Neural cell (in vitro differentiated cells): ENCODE results near the gene CDC16. TPM values are rescaled to one million over a fixed set of nuclear protein-coding genes. Genes with fewer than 3 reads are reported as not detected.

Experiments used
- H2AFZ ChIP-seq: fragments of 200-600, 300-800 bp; sonication (generic), shearing (Covaris generic); 2 replicates; pipeline ENCODE4 v1.6.0; 2014; ENCODE audit warnings: low read depth, mild to moderate bottlenecking, antibody characterized with exemption, low read length, moderate library complexity
- H3F3A ChIP-seq: fragments of 200-600 bp; shearing (Covaris generic); 2 replicates; pipeline ENCODE4 v1.6.1; 2016; ENCODE audit warnings: mild to moderate bottlenecking, moderate library complexity, mixed read lengths, antibody characterized with exemption, low read length; ENCODE audit not compliant: insufficient read depth, poor library complexity, severe bottlenecking
- H3K27ac ChIP-seq: fragments of 200-600, 300-800 bp; sonication (generic), shearing (Covaris generic); 2 replicates; pipeline ENCODE4 v1.5.1; 2014; ENCODE audit warnings: mild to moderate bottlenecking, low read length, moderate library complexity
- H3K27me3 ChIP-seq: fragments of 300-800, 200-600 bp; sonication (generic), shearing (Covaris generic); 2 replicates; pipeline ENCODE4 v1.6.0; 2014; ENCODE audit warnings: mild to moderate bottlenecking, low read depth, low read length, moderate library complexity; ENCODE audit not compliant: insufficient read depth
- H3K36me3 ChIP-seq: fragments of 300-800, 200-600 bp; sonication (generic), shearing (Covaris generic); 2 replicates; pipeline ENCODE4 v1.5.1; 2014; ENCODE audit warnings: mild to moderate bottlenecking, antibody characterized with exemption, low read length, moderate library complexity; ENCODE audit not compliant: insufficient read depth
- H3K4me2 ChIP-seq: fragments of 300-800, 200-600 bp; sonication (generic), shearing (Covaris generic); 2 replicates; pipeline ENCODE4 v1.6.0; 2014; ENCODE audit warnings: mild to moderate bottlenecking, low read length
- H3K4me3 ChIP-seq: fragments of 300-800, 200-600 bp; sonication (generic), shearing (Covaris generic); 2 replicates; pipeline ENCODE4 v1.5.1; 2014; ENCODE audit warnings: mild to moderate bottlenecking, low read length, moderate library complexity
- H3K79me2 ChIP-seq: fragments of 200-600 bp; shearing (Covaris generic); replicated peaks from 2 replicates; pipeline ENCODE4 v1.6.0; 2014; ENCODE audit warnings: mild to moderate bottlenecking, low read length, moderate library complexity; ENCODE audit not compliant: insufficient read depth
- H3K9ac ChIP-seq: fragments of 300-800, 200-600 bp; sonication (generic), shearing (Covaris generic); 2 replicates; pipeline ENCODE4 v1.6.1; 2016; ENCODE audit warnings: mild to moderate bottlenecking, low read length, mixed read lengths
- H3K9me2 ChIP-seq: fragments of 200-600 bp; shearing (Covaris generic); 2 replicates; pipeline ENCODE4 v1.6.1; 2016; ENCODE audit warnings: mild to moderate bottlenecking, low read length, mixed read lengths; ENCODE audit not compliant: insufficient read depth
- H3K9me3 ChIP-seq: fragments of 200-600, 300-800 bp; sonication (generic), shearing (Covaris generic); 2 replicates; pipeline ENCODE4 v1.6.1; 2016; ENCODE audit warnings: mild to moderate bottlenecking, mixed run types, low read length, moderate library complexity, mixed read lengths
- H4K20me1 ChIP-seq: fragments of 200-600 bp; shearing (Covaris generic); 2 replicates; pipeline ENCODE4 v1.6.1; 2016; ENCODE audit warnings: mild to moderate bottlenecking, mixed run types; ENCODE audit not compliant: insufficient read depth
- CTCF ChIP-seq: fragments of 450-650 bp; IDR thresholded peaks from 2 replicates; pipeline ENCODE4 v1.5.1; 2014; ENCODE audit warnings: antibody characterized with exemption, mild to moderate bottlenecking, moderate library complexity; ENCODE audit not compliant: poor library complexity, severe bottlenecking
- EP300 ChIP-seq: fragments of 450-650 bp; conservative IDR thresholded peaks from 2 replicates; pipeline ENCODE4 v1.6.1; 2014; ENCODE audit warnings: antibody characterized with exemption, mild to moderate bottlenecking, moderate library complexity; ENCODE audit not compliant: poor library complexity, severe bottlenecking
- EZH2 ChIP-seq: fragments of 200-600, 300-800 bp; shearing (Covaris generic), sonication (generic); IDR thresholded peaks from 2 replicates; pipeline ENCODE4 v1.6.1; 2014; ENCODE audit warnings: antibody characterized with exemption, low read length, borderline replicate concordance, mild to moderate bottlenecking; ENCODE audit not compliant: insufficient read depth, poor library complexity, severe bottlenecking
- MXI1 ChIP-seq: fragments of 450-650 bp; conservative IDR thresholded peaks from 2 replicates; pipeline ENCODE4 v1.6.1; 2014; ENCODE audit warnings: antibody characterized with exemption, mild to moderate bottlenecking; ENCODE audit not compliant: poor library complexity, severe bottlenecking
- POLR2AphosphoS5 ChIP-seq: IDR thresholded peaks from 2 replicates; pipeline ENCODE4 v1.6.1; 2012
- RAD21 ChIP-seq: fragments of 450-650 bp; conservative IDR thresholded peaks from 2 replicates; pipeline ENCODE4 v1.6.1; 2014; ENCODE audit warnings: antibody characterized with exemption, mild to moderate bottlenecking, moderate library complexity
- REST ChIP-seq: IDR thresholded peaks from 2 replicates; pipeline ENCODE4 v1.6.1; 2012; ENCODE audit warnings: borderline replicate concordance
- SMC3 ChIP-seq: fragments of 450-650 bp; conservative IDR thresholded peaks from 2 replicates; pipeline ENCODE4 v1.6.1; 2014; ENCODE audit warnings: antibody characterized with exemption, mild to moderate bottlenecking, moderate library complexity; ENCODE audit not compliant: poor library complexity
- TAF1 ChIP-seq: IDR thresholded peaks from 2 replicates; pipeline ENCODE4 v1.6.1; 2012; ENCODE audit warnings: low read depth
- polyA plus RNA-seq: library from polyadenylated mRNA; depleted of rRNA; stranded (reverse); fragments of >200 nt; gene quantifications from 2 replicates; pipeline ENCODE4 v1.2.3, GENCODE V29; 2014

Gene CDC16
- polyA plus RNA-seq, 1 donor from 2014 or later: 78.4 TPM

GRCh38 chr13:114200399-114200911 is 34.2 kb upstream of the CDC16 start:
- H3K27ac ChIP-seq: no peak overlapping the region
- no peaks in the 10 kb centered on the region for H3K27me3 ChIP-seq
- no peaks in the 10 kb centered on the region for H3F3A ChIP-seq
- H3K4me2 ChIP-seq: no peak overlapping the region
- no peaks in the 10 kb centered on the region for H3K36me3 ChIP-seq
- no peaks in the 10 kb centered on the region for H3K9me2 ChIP-seq
- no peaks in the 10 kb centered on the region for H3K79me2 ChIP-seq
- no peak for TF ChIP-seq CTCF
- TF ChIP-seq SMC3: no peak
- H3K4me3 ChIP-seq: no peak overlapping the region
- no peak overlapping the region for H2AFZ ChIP-seq
- no peak overlapping the region for H3K9ac ChIP-seq
- no peaks in the 10 kb centered on the region for H3K9me3 ChIP-seq
- H4K20me1 ChIP-seq: no peaks in the 10 kb centered on the region

GRCh38 chr13:114202581-114202980 is 32.1 kb upstream of the CDC16 start:
- Histone ChIP-seq H3K4me2 (no peak overlapping the region), H3K4me3 (no peak overlapping the region), H3F3A (no peaks in the 10 kb centered on the region), H3K9me2 (no peaks in the 10 kb centered on the region), H3K9me3 (peaks cover 9% of the 10 kb centered on the region), H3K36me3 (no peaks in the 10 kb centered on the region), H3K9ac (no peak overlapping the region), H3K27me3 (no peaks in the 10 kb centered on the region), H2AFZ (no peak overlapping the region), H3K79me2 (no peaks in the 10 kb centered on the region), H4K20me1 (no peaks in the 10 kb centered on the region), H3K27ac (no peak overlapping the region)
- TF ChIP-seq CTCF (no peak), TAF1 (no peak), POLR2AphosphoS5 (no peak), MXI1 (no peak), EZH2 (no peak), REST (no peak), EP300 (no peak), RAD21 (no peak), SMC3 (no peak)
